Immature natural killer cell (primary cell): ENCODE measurements around the gene AFAP1L2. TPM values are rescaled to one million over a fixed set of nuclear protein-coding genes. Genes with fewer than 3 reads are reported as not detected.

Experiments used
- DNase-seq, 3 donors: peaks; one replicate each; pipeline ENCODE4 v3.0.0; 2022; ENCODE audit warnings: mixed read lengths in 1 of 3
- H3K27ac Mint-ChIP-seq, 6 donors: one replicate each; pipeline ENCODE4 v1.8.0; 2020; ENCODE audit warnings: mixed read lengths in 6 of 6, mild to moderate bottlenecking in 5 of 6, inconsistent platforms in 4 of 6, moderate library complexity in 3 of 6
- H3K27me3 Mint-ChIP-seq, 3 donors: one replicate each; pipeline ENCODE4 v1.8.0; 2020 to 2021; ENCODE audit warnings: low read depth in 3 of 3, mild to moderate bottlenecking in 3 of 3, mixed read lengths in 3 of 3, moderate library complexity in 3 of 3, inconsistent platforms in 1 of 3
- H3K36me3 Mint-ChIP-seq, 3 donors: one replicate each; pipeline ENCODE4 v1.8.0; 2020; ENCODE audit warnings: mixed read lengths in 3 of 3, inconsistent platforms in 2 of 3, mild to moderate bottlenecking in 2 of 3
- H3K4me1 Mint-ChIP-seq, 2 donors: one replicate each; pipeline ENCODE4 v1.8.0; 2020; ENCODE audit warnings: inconsistent platforms in 2 of 2, mild to moderate bottlenecking in 2 of 2, mixed read lengths in 2 of 2, moderate library complexity in 1 of 2
- H3K4me3 Mint-ChIP-seq, 5 donors: one replicate each; pipeline ENCODE4 v1.8.0; 2020; ENCODE audit warnings: mild to moderate bottlenecking in 5 of 5, mixed read lengths in 5 of 5, inconsistent platforms in 3 of 5, moderate library complexity in 3 of 5
- H3K9me3 Mint-ChIP-seq, 6 donors: one replicate each; pipeline ENCODE4 v1.8.0; 2020; ENCODE audit warnings: mild to moderate bottlenecking in 6 of 6, mixed read lengths in 6 of 6, inconsistent platforms in 4 of 6, moderate library complexity in 3 of 6
- polyA plus RNA-seq, 3 donors: library from polyadenylated mRNA; unstranded; fragments of 300-500 nt; fragmentation: Illumina TruSeq; gene quantifications; one replicate each; pipeline ENCODE4 v1.2.3, GENCODE V29; 2021

The AFAP1L2 gene
- polyA plus RNA-seq, 3 donors from 2014 or later, result 0.61 to 2.0 (median 1.2) TPM

GRCh38 chr10:114266521-114266920 is 137.8 kb downstream of the AFAP1L2 start:
- no peak overlapping the region for H3K27ac Mint-ChIP-seq
- H3K4me3 Mint-ChIP-seq, result no peak overlapping the region

DNA sequence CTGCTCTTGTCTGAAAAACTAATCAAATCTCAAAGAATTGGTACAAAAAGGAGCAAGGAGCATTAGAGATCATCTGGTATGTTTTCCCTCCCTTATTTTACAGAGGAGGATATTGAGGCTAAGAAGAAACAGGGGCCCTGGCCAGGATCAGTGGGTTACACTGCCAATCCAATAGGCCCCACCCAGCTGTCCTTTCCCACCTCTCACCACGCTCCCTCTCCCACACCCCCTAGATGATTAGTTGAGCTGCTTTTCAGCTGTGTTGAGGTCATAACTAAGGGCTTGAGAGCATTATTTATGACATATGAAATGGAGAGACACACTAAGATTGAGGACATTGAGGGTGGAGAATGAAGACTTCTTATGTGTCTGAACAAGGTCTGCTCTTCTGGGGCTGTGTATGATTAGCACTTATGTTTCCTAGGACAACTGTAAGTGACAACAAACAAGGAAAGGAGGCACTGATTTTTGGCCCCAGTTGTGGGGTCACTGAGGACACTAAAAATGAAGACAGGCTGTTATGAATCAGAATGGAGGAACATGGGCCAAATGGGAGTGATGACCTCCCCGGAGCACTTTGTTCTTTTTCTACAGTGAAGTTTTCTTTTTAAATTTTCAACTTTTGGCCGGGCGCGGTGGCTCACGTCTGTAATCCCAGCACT is 138.8 kb downstream of the AFAP1L2 start:
- Mint-ChIP-seq H3K27me3 (no peaks in the 10 kb centered on the region), H3K4me3 (no peak overlapping the region), H3K4me1 (no peaks in the 10 kb centered on the region)

More at GRCh38 chr10:114266521-114266920, 137.8 kb downstream of the AFAP1L2 start:
- H3K4me1 Mint-ChIP-seq, result no peaks in the 10 kb centered on the region
- H3K9me3 Mint-ChIP-seq, result no peaks in the 10 kb centered on the region
- no peak for DNase-seq
- no peaks in the 10 kb centered on the region for H3K36me3 Mint-ChIP-seq
- H3K27me3 Mint-ChIP-seq, result peaks cover 0 to 2% (median 0%) of the 10 kb centered on the region in 3 donors

DNA sequence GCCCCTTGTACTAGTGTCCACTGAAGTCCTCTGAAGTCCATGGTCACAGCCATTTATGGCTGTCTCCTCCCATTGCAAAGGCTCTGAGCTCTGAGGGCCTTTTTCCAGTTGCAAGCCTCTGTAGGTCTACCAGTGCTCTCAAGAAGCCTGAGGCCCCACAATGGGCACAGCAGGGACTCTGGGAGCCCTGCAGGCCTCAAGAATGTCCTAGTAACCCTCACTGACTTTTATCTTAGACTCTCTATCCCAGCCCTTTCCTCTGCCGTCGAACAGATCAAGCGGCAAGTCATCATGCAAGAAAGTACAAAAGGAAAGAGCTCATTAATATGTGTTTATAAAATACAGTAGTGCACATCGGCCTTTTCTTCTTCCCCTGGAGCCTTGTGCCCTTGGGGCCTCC is 141.8 kb downstream of the AFAP1L2 start:
- Mint-ChIP-seq H3K27me3 (peaks cover 0 to 1% (median 0%) of the 10 kb centered on the region in 3 donors), H3K4me3 (no peak overlapping the region), H3K9me3 (no peaks in the 10 kb centered on the region)

More for the DNA sequence above, 138.8 kb downstream of the AFAP1L2 start:
- no peaks in the 10 kb centered on the region for H3K36me3 Mint-ChIP-seq
- H3K9me3 Mint-ChIP-seq, result no peaks in the 10 kb centered on the region
- H3K27ac Mint-ChIP-seq, result no peak overlapping the region
- no peak for DNase-seq

GRCh38 chr10:114261076-114261475 is 143.2 kb downstream of the AFAP1L2 start:
- Mint-ChIP-seq H3K36me3 (no peaks in the 10 kb centered on the region), H3K27ac (no peak overlapping the region), H3K4me1 (no peaks in the 10 kb centered on the region), H3K4me3 (no peak overlapping the region), H3K27me3 (peaks cover 0 to 1% (median 0%) of the 10 kb centered on the region in 3 donors), H3K9me3 (no peaks in the 10 kb centered on the region)
- DNase-seq, result no peak

More for the DNA sequence above, 141.8 kb downstream of the AFAP1L2 start:
- Mint-ChIP-seq H3K4me1 (no peaks in the 10 kb centered on the region), H3K27ac (no peak overlapping the region), H3K36me3 (no peaks in the 10 kb centered on the region)
- no peak for DNase-seq

DNA sequence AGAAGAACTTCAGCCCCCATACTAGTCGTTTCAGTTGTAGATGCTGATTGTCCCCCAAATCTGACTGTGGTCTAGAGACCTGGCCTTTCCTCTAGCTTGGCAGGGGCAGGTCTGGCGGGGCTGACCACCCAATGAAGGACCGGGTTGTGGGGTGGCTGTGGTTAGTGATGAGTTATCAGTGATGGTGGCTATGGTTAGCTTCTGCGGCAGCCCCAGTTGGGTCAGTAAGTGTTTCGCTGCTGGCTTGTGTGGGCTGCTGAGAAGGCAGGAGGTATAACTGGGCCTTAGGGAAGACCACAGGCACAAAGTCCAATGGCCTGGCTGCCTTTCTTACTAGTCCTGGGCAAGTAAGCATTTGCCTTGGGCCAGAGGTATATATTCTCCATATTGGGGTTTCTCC is 143.9 kb downstream of the AFAP1L2 start:
- Mint-ChIP-seq H3K4me3 (no peak overlapping the region), H3K4me1 (no peaks in the 10 kb centered on the region), H3K27me3 (peaks cover 0 to 1% (median 0%) of the 10 kb centered on the region in 3 donors), H3K9me3 (no peaks in the 10 kb centered on the region), H3K27ac (no peak overlapping the region), H3K36me3 (no peaks in the 10 kb centered on the region)
- no peak for DNase-seq

GRCh38 chr10:114259824-114260223 is 144.5 kb downstream of the AFAP1L2 start:
- no peak for DNase-seq
- Mint-ChIP-seq H3K9me3 (no peaks in the 10 kb centered on the region), H3K27me3 (peaks cover 0 to 1% (median 0%) of the 10 kb centered on the region in 3 donors), H3K4me1 (no peaks in the 10 kb centered on the region), H3K4me3 (no peak overlapping the region), H3K36me3 (no peaks in the 10 kb centered on the region), H3K27ac (no peak overlapping the region)

DNA sequence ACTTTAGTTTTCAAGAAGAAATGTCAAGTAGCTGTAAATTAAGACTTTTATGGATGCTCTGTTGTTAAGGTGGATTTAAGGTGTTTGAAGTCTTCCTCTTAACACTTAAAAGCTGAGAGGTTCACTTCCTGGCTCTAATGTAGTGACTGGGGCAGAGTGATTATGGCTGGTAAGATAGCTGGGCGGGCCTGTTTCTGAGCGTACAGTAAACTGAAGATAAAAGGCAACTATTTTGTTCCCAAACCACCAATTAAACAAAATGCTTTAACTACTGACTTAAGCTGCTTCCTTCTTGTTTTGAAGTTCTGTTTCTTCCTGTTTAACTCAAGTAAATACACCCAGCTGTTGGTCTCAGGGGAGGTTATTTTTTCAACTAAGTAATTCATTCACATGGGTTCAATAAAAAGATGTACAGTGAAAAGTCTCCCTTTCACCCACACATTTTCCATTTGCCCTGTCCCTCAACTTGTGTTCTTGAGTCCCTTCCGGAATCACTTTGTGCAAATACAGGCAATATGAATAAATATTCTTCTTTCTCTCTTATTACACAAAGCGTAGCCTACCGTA is 145.9 kb downstream of the AFAP1L2 start:
- H3K27ac Mint-ChIP-seq, result no peak overlapping the region
- peaks cover 0 to 2% of the 10 kb centered on the region in 2 donors for H3K4me1 Mint-ChIP-seq
- H3K27me3 Mint-ChIP-seq, result peaks cover 0 to 3% (median 1%) of the 10 kb centered on the region in 3 donors
- no peaks in the 10 kb centered on the region for H3K36me3 Mint-ChIP-seq
- H3K9me3 Mint-ChIP-seq, result no peaks in the 10 kb centered on the region
- DNase-seq, result no peak
- no peak overlapping the region for H3K4me3 Mint-ChIP-seq

DNA sequence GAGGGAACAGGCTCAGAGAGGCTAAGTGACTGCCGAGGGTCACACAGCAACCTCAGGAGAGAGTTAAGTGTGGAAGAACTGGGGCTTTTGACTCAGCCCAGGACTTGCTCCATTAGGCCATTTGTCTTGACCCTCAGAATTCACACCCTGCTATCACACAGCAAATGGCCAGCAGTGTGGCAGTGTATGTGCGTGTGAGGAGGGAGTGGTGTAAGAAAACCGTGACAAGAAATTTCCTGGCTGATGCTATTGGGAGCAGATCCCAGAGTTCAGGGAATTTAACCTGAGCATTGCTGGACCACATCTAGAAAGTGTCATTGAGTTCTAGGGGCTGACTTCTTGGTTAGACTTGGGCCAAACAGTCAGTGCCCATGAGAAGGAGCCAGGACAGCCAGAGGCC is 146.8 kb downstream of the AFAP1L2 start:
- Mint-ChIP-seq H3K4me3 (no peak overlapping the region), H3K4me1 (peaks cover 0 to 2% of the 10 kb centered on the region in 2 donors), H3K27ac (no peak overlapping the region), H3K27me3 (peaks cover 2 to 3% (median 3%) of the 10 kb centered on the region in 3 donors), H3K36me3 (no peaks in the 10 kb centered on the region), H3K9me3 (no peaks in the 10 kb centered on the region)
- no peak for DNase-seq

DNA sequence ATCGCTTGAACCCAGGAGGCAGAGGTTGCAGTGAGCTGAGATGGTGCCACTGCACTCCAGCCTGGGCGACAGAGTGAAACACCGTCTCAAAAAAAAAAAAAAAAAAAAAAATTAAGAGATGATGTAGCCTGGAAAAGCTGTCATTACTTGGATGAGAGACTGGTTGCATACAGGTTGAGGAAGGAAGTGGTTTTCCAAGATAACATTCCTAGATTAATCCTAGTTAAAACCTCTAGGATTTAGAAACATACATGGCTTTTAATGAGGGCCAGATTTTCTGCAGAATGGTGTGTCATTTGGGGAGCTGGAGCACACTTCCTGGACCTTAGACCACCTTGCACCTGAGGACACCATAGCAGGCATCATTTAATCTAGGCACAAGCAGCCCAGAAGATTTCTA is 147.5 kb downstream of the AFAP1L2 start:
- H3K27ac Mint-ChIP-seq, result no peak overlapping the region
- H3K4me3 Mint-ChIP-seq, result no peak overlapping the region
- no peak for DNase-seq
- peaks cover 0 to 2% of the 10 kb centered on the region in 2 donors for H3K4me1 Mint-ChIP-seq
- H3K9me3 Mint-ChIP-seq, result no peaks in the 10 kb centered on the region
- peaks cover 2 to 3% (median 3%) of the 10 kb centered on the region in 3 donors for H3K27me3 Mint-ChIP-seq
- H3K36me3 Mint-ChIP-seq, result no peaks in the 10 kb centered on the region

GRCh38 chr10:114256008-114256765 is 148.1 kb downstream of the AFAP1L2 start:
- peaks cover 2 to 3% (median 3%) of the 10 kb centered on the region in 3 donors for H3K27me3 Mint-ChIP-seq
- H3K4me3 Mint-ChIP-seq, result no peak overlapping the region
- H3K4me1 Mint-ChIP-seq, result peaks cover 0 to 2% of the 10 kb centered on the region in 2 donors
- H3K9me3 Mint-ChIP-seq, result no peaks in the 10 kb centered on the region
- no peaks in the 10 kb centered on the region for H3K36me3 Mint-ChIP-seq
- H3K27ac Mint-ChIP-seq, result no peak overlapping the region
- DNase-seq, result no peak

DNA sequence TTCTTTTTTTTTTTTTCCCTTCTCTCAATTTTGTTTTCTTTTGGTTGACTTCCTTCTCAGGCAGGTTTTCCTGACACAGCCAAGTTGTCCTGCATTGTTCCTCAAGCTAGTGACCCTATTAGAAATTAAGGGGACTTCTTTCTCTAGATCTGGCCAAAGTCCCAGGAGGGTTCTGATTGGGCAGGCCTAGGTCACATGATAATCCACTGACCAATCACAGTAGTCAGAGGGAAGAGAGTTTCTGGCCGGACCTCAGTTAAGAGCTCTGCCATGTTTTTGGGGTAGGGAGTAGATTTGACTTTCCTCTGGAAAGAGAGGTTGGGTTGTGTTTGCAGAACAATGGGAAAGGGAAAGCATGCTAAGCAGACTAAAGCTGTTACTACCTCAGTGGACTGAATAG is 149.1 kb downstream of the AFAP1L2 start:
- no peak overlapping the region for H3K27ac Mint-ChIP-seq
- H3K27me3 Mint-ChIP-seq, result peaks cover 2 to 3% (median 2%) of the 10 kb centered on the region in 3 donors
- no peaks in the 10 kb centered on the region for H3K9me3 Mint-ChIP-seq
- no peaks in the 10 kb centered on the region for H3K36me3 Mint-ChIP-seq
- peaks cover 0 to 2% of the 10 kb centered on the region in 2 donors for H3K4me1 Mint-ChIP-seq
- DNase-seq, result no peak
- no peak overlapping the region for H3K4me3 Mint-ChIP-seq

DNA sequence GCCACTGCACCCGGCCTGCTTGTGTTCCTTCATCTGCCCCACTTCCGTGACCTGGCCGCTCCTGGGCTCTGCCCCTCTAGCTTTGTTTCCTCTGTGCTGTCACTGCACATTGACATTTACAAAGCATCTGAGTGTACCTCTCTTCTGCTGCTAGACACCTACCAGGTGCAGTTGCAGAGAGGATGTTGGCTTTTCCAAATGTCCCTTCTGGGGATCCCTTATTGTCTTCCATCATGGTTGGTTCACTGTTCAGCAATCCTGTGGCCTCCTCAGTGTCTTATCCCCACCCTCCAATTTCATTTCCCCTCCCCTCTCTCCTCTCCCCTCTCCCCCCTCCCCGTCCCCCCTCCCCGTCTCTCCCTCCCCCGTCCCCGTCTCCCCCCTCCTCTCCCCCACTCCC is 151.4 kb downstream of the AFAP1L2 start:
- Mint-ChIP-seq H3K27me3 (peaks cover 2 to 6% (median 4%) of the 10 kb centered on the region in 3 donors), H3K36me3 (no peaks in the 10 kb centered on the region), H3K27ac (no peak overlapping the region), H3K4me3 (no peak overlapping the region), H3K9me3 (no peaks in the 10 kb centered on the region), H3K4me1 (peaks cover 0 to 2% of the 10 kb centered on the region in 2 donors)
- no peak for DNase-seq

GRCh38 chr10:114252092-114252491 is 152.2 kb downstream of the AFAP1L2 start:
- Mint-ChIP-seq H3K27ac (no peak overlapping the region), H3K4me1 (peaks cover 0 to 2% of the 10 kb centered on the region in 2 donors), H3K4me3 (no peak overlapping the region), H3K36me3 (no peaks in the 10 kb centered on the region), H3K9me3 (no peaks in the 10 kb centered on the region), H3K27me3 (peaks cover 2 to 6% (median 4%) of the 10 kb centered on the region in 3 donors)
- no peak for DNase-seq

DNA sequence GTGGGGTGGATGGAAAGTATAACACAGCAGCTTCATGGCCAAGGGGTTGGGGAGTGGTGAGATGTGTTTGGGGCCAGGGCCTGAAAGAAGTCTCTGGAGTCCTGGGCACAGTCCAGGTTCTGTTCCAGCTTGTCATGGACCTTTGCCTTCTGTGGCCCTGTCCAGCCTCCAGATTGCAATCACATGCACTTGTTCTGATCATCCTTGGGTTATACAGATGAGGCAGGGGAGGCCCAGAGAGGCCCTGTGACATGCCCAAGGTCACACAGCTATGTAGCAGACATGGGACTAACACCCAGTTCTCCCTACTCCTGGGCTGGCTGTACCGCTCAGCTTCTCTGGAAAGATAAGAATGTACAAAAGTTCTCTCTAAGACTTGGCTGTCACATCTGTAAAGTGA is 153.6 kb downstream of the AFAP1L2 start:
- Mint-ChIP-seq H3K9me3 (peaks cover 0 to 2% (median 0%) of the 10 kb centered on the region in 6 donors), H3K36me3 (no peaks in the 10 kb centered on the region), H3K4me3 (no peak overlapping the region), H3K27ac (no peak overlapping the region), H3K4me1 (peaks cover 0 to 2% of the 10 kb centered on the region in 2 donors), H3K27me3 (peaks cover 2 to 6% (median 4%) of the 10 kb centered on the region in 3 donors)
- DNase-seq, result no peak
